HEK293 (cell line): ENCODE results near the gene NFATC1.

Source experiments
- ATF2 ChIP-seq: fragments of 450-650 bp; formaldehyde crosslinking; IDR thresholded peaks from 2 replicates; pipeline ENCODE4 v1.5.1; 2016; ENCODE audit warnings: missing biosample characterization, missing genetic modification characterization, low read depth
- CTCF ChIP-seq: fragments of 450-650 bp; formaldehyde crosslinking; IDR thresholded peaks from 2 replicates; pipeline ENCODE4 v1.5.1; 2016; ENCODE audit warnings: missing biosample characterization, missing genetic modification characterization
- GLI2 ChIP-seq: fragments of 450-650 bp; formaldehyde crosslinking; IDR thresholded peaks from 2 replicates; pipeline ENCODE4; 2017; ENCODE audit warnings: missing biosample characterization, missing genetic modification characterization, low read depth, borderline replicate concordance
- HOXA7 ChIP-seq: sonication (generic); formaldehyde crosslinking; IDR thresholded peaks from 2 replicates; pipeline ENCODE4 v1.8.1; 2022; ENCODE audit warnings: missing genetic modification reagents, borderline replicate concordance
- KLF10 ChIP-seq: fragments of 450-650 bp; IDR thresholded peaks from 2 replicates; pipeline ENCODE4 v1.5.1; 2018; ENCODE audit warnings: missing biosample characterization, mild to moderate bottlenecking, missing genetic modification characterization
- SETDB1 ChIP-seq: IDR thresholded peaks from one replicate; pipeline ENCODE4 v1.6.1; 2017; ENCODE audit warnings: mild to moderate bottlenecking, low read length, moderate library complexity, mixed read lengths; ENCODE audit not compliant: insufficient read length
- ZBTB6 ChIP-seq: fragments of 450-650 bp; formaldehyde crosslinking; IDR thresholded peaks from 2 replicates; pipeline ENCODE4 v1.5.1; 2017; ENCODE audit warnings: missing biosample characterization, missing genetic modification characterization
- ZBTB7A ChIP-seq: fragments of 450-650 bp; formaldehyde crosslinking; IDR thresholded peaks from 2 replicates; pipeline ENCODE4 v1.5.1; 2016; ENCODE audit warnings: low read depth, missing biosample characterization, missing genetic modification characterization
- ZNF138 ChIP-seq: fragments of 450-650 bp; formaldehyde crosslinking; IDR thresholded peaks from 2 replicates; pipeline ENCODE4 v1.5.1; 2016; ENCODE audit warnings: missing biosample characterization, missing genetic modification characterization, borderline replicate concordance
- ZNF324 ChIP-seq: fragments of 450-650 bp; formaldehyde crosslinking; IDR thresholded peaks from 2 replicates; pipeline ENCODE4 v1.5.1; 2016; ENCODE audit warnings: missing biosample characterization, missing genetic modification characterization
- ZNF404 ChIP-seq: fragments of 450-650 bp; formaldehyde crosslinking; IDR thresholded peaks from 2 replicates; pipeline ENCODE4 v1.5.1; 2017; ENCODE audit warnings: missing biosample characterization, missing genetic modification characterization
- ZNF549 ChIP-seq: fragments of 450-650 bp; IDR thresholded peaks from 2 replicates; pipeline ENCODE4 v1.5.1; 2018; ENCODE audit warnings: missing biosample characterization, missing genetic modification characterization, mild to moderate bottlenecking, inconsistent platforms, moderate library complexity
- ZNF639 ChIP-seq: fragments of 450-650 bp; formaldehyde crosslinking; IDR thresholded peaks from 2 replicates; pipeline ENCODE4 v1.5.1; 2016; ENCODE audit warnings: missing biosample characterization, missing genetic modification characterization
- ZNF792 ChIP-seq: fragments of 450-650 bp; formaldehyde crosslinking; IDR thresholded peaks from 2 replicates; pipeline ENCODE4 v1.5.1; 2016; ENCODE audit warnings: missing biosample characterization, missing genetic modification characterization

- TF ChIP-seq ZNF404 (tag by site-specific recombination) (no peak), CTCF (tag by site-specific recombination) (no peak), ZBTB6 (tag by site-specific recombination) (no peak), ATF2 (tag by site-specific recombination) (no peak), HOXA7 (no peak), ZNF324 (tag by site-specific recombination) (no peak), ZNF549 (tag by site-specific recombination) (no peak), ZBTB7A (no peak), ZNF639 (tag by site-specific recombination) (no peak), GLI2 (no peak), ZNF792 (tag by site-specific recombination) (no peak), KLF10 (tag by site-specific recombination) (no peak), SETDB1 (no peak), ZNF138 (no peak)
Observed at GRCh38 chr18:79543861-79544385, 148.2 kb downstream of the NFATC1 start.
